ENCODE data around the gene DIABLO. TPM values are rescaled to one million over a fixed set of nuclear protein-coding genes. Genes with fewer than 3 reads are reported as not detected.

Gene DIABLO
- total RNA-seq, 1 donor from 2014 or later: 87.6 TPM

GRCh38 chr12:122159882-122160281 is 66.0 kb downstream of the DIABLO start:
- TF ChIP-seq EZH2 (IDR thresholded peaks at IDR 0.05; ENCODE audit: insufficient read depth, low read length): no peak
- TF ChIP-seq CTCF (IDR thresholded peaks at IDR 0.05; ENCODE audit: insufficient read depth, low read depth, low read length): no peak
- H3K9me3 Mint-ChIP-seq (ENCODE audit: unreplicated experiment): no peaks in the 10 kb centered on the region
- H2AFZ ChIP-seq (ENCODE audit: low read depth, low read length): no peak overlapping the region
- no peaks in the 10 kb centered on the region for H3K4me1 ChIP-seq (ENCODE audit: insufficient read depth, low read length)
- peaks cover 3% of the 10 kb centered on the region for H3K9me3 ChIP-seq (ENCODE audit: insufficient read depth, low read depth, low read length)
- peaks cover 5% of the 10 kb centered on the region for H3K36me3 Mint-ChIP-seq (ENCODE audit: low read depth, unreplicated experiment)
- H3K4me2 ChIP-seq (ENCODE audit: low read length): no peak overlapping the region
- no peaks in the 10 kb centered on the region for H4K20me1 ChIP-seq (ENCODE audit: insufficient read depth, low read length)
- H3K27ac Mint-ChIP-seq (ENCODE audit: unreplicated experiment): no peak overlapping the region
- peaks cover 11% of the 10 kb centered on the region for H3K27me3 Mint-ChIP-seq (ENCODE audit: low read depth, unreplicated experiment)
- no peaks in the 10 kb centered on the region for H3K27me3 ChIP-seq (ENCODE audit: insufficient read depth, low read length)
- no peak for DNase-seq (ENCODE audit: low read depth)
- no peak overlapping the region for H3K9ac ChIP-seq (ENCODE audit: low read length)
- no peaks in the 10 kb centered on the region for H3K4me1 Mint-ChIP-seq (ENCODE audit: low read depth, unreplicated experiment)
- H3K4me3 Mint-ChIP-seq (ENCODE audit: unreplicated experiment): no peak overlapping the region
- FAIRE-seq: no peak
- H3K27ac ChIP-seq (ENCODE audit: low read depth, low read length): no peak overlapping the region
- no peaks in the 10 kb centered on the region for H3K79me2 ChIP-seq (ENCODE audit: insufficient read depth, low read length)
- H3K36me3 ChIP-seq (ENCODE audit: insufficient read depth, low read length): no peaks in the 10 kb centered on the region
- no peak overlapping the region for H3K4me3 ChIP-seq (ENCODE audit: insufficient read depth, low read depth, low read length)

- Histone ChIP-seq H4K20me1 (ENCODE audit: insufficient read depth, low read length) (no peaks in the 10 kb centered on the region), H3K9ac (ENCODE audit: low read length) (no peak overlapping the region), H3K4me1 (ENCODE audit: insufficient read depth, low read length) (no peaks in the 10 kb centered on the region), H3K36me3 (ENCODE audit: insufficient read depth, low read length) (no peaks in the 10 kb centered on the region), H3K27ac (ENCODE audit: low read depth, low read length) (no peak overlapping the region), H3K4me2 (ENCODE audit: low read length) (no peak overlapping the region), H3K27me3 (ENCODE audit: insufficient read depth, low read length) (no peaks in the 10 kb centered on the region), H3K4me3 (ENCODE audit: insufficient read depth, low read depth, low read length) (no peak overlapping the region), H3K79me2 (ENCODE audit: insufficient read depth, low read length) (no peaks in the 10 kb centered on the region), H2AFZ (ENCODE audit: low read depth, low read length) (no peak overlapping the region), H3K9me3 (ENCODE audit: insufficient read depth, low read depth, low read length) (peaks cover 3% of the 10 kb centered on the region)
- FAIRE-seq (no peak), DNase-seq (ENCODE audit: low read depth) (no peak)
- H3K4me3 Mint-ChIP-seq (ENCODE audit: unreplicated experiment): no peak overlapping the region
- no peak overlapping the region for H3K27ac Mint-ChIP-seq (ENCODE audit: unreplicated experiment)
- peaks cover 14% of the 10 kb centered on the region for H3K27me3 Mint-ChIP-seq (ENCODE audit: low read depth, unreplicated experiment)
- H3K4me1 Mint-ChIP-seq (ENCODE audit: low read depth, unreplicated experiment): no peaks in the 10 kb centered on the region
- H3K36me3 Mint-ChIP-seq (ENCODE audit: low read depth, unreplicated experiment): peaks cover 8% of the 10 kb centered on the region
- TF ChIP-seq EZH2 (IDR thresholded peaks at IDR 0.05; ENCODE audit: insufficient read depth, low read length) (no peak), CTCF (IDR thresholded peaks at IDR 0.05; ENCODE audit: insufficient read depth, low read depth, low read length) (no peak)
- H3K9me3 Mint-ChIP-seq (ENCODE audit: unreplicated experiment): no peaks in the 10 kb centered on the region
Observed at GRCh38 chr12:122158700-122159285, 67.1 kb downstream of the DIABLO start.

Other genes starting within 250 kb of the DIABLO start
- 8.5 and 9.6 TPM in 2 replicates for gene BCL7A, start 204.2 kb downstream of the DIABLO start, total RNA-seq
- 62.5 and 73.4 TPM in 2 replicates for gene MLXIP, start 147.3 kb downstream of the DIABLO start, total RNA-seq
- gene IL31, start 51.8 kb downstream of the DIABLO start, total RNA-seq: not detected in 2 replicates
- gene LRRC43, start 42.9 kb downstream of the DIABLO start, total RNA-seq: 0.72 and 0.73 TPM in 2 replicates
- gene B3GNT4, start 22.3 kb downstream of the DIABLO start, total RNA-seq: 0.54 and 0.62 TPM in 2 replicates
- gene VPS33A, start 40.4 kb upstream of the DIABLO start, total RNA-seq: 31.6 and 34.3 TPM in 2 replicates
- 59.4 and 70.0 TPM in 2 replicates for gene CLIP1, start 196.6 kb upstream of the DIABLO start, total RNA-seq

Measured in astrocyte (in vitro differentiated cells and primary cell).